NT2/D1 (cell line): Measurements from ENCODE around the gene PPP1R12B.
"Not testable (repeated sequence)": the region's sequence is repeated elsewhere in the genome, so short reads cannot be mapped to it uniquely, and the experiment has no call there.

Source experiments
- SUZ12 ChIP-seq: IDR thresholded peaks from 2 replicates; pipeline ENCODE4 v1.6.1; 2011; ENCODE audit not compliant: insufficient read length, insufficient read depth; ENCODE audit errors: extremely low read depth
- YY1 ChIP-seq: IDR thresholded peaks from 2 replicates; pipeline ENCODE4 v1.6.1; 2011; ENCODE audit not compliant: insufficient read length, insufficient read depth
- ZNF274 ChIP-seq: IDR thresholded peaks from 2 replicates; pipeline ENCODE4 v1.6.1; 2011; ENCODE audit warnings: mild to moderate bottlenecking, low read depth, low read length

DNA sequence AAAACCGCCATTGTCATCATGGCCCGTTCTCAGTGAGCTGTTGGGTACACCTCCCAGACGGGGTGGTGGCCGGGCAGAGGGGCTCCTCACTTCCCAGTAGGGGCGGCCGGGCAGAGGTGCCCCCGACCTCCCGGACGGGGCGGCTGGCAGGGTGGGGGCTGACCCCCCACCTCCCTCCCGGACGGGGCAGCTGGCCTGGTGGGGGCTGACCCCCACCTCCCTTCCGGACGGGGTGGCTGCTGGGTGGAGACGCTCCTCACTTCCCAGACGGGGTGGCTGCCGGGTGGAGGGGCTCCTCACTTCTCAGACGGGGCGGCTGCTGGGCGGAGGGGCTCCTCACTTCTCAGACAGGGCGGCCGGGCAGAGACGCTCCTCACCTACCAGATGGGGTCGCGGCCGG, 103.1 kb downstream of the PPP1R12B start:
- TF ChIP-seq ZNF274, SUZ12, YY1: not testable (repeated sequence)
